Left renal pelvis (tissue), 4 donors: ENCODE results near the gene NLGN1. TPM values are rescaled to one million over a fixed set of nuclear protein-coding genes. Genes with fewer than 3 reads are reported as not detected.

Experiments
- DNase-seq, 4 donors: peaks; one replicate each; pipeline ENCODE4 v3.0.0-alpha.2; 2013; ENCODE audit warnings: low read depth in 4 of 4, low spot score in 3 of 4
- polyA plus RNA-seq, 4 donors: library from polyadenylated mRNA; unstranded; fragments of 120-200 nt; gene quantifications; one replicate each; pipeline ENCODE4 v1.2.1, GENCODE V29; 2013; ENCODE audit not compliant: insufficient read length in 4 of 4

Gene NLGN1
- polyA plus RNA-seq, 4 donors: 1.4 to 5.3 (median 3.7) TPM

- DNase-seq: no peak
These were observed 350.6 kb downstream of the NLGN1 start for GRCh38 chr3:173748105-173748504.

GRCh38 chr3:173750095-173750494, 352.6 kb downstream of the NLGN1 start:
- no peak for DNase-seq

- no peak for DNase-seq
These were observed 353.0 kb downstream of the NLGN1 start for GRCh38 chr3:173750591-173750990.

GRCh38 chr3:173753593-173753992, 356.0 kb downstream of the NLGN1 start:
- DNase-seq: no peak

GRCh38 chr3:173755161-173755560, 357.6 kb downstream of the NLGN1 start:
- DNase-seq: no peak

- DNase-seq: no peak
These were observed 363.6 kb downstream of the NLGN1 start for GRCh38 chr3:173761161-173761560.

GRCh38 chr3:173762501-173762900, 365.0 kb downstream of the NLGN1 start:
- DNase-seq: no peak

GRCh38 chr3:173770011-173770410, 372.5 kb downstream of the NLGN1 start:
- DNase-seq: no peak

GRCh38 chr3:173770796-173771573, 373.4 kb downstream of the NLGN1 start:
- no peak for DNase-seq

- no peak for DNase-seq
These were observed 376.3 kb downstream of the NLGN1 start for GRCh38 chr3:173773800-173774199.

- no peak for DNase-seq
These were observed 376.8 kb downstream of the NLGN1 start for GRCh38 chr3:173774294-173774693.

GRCh38 chr3:173778251-173778650, 380.7 kb downstream of the NLGN1 start:
- no peak for DNase-seq

- no peak for DNase-seq
These were observed 382.5 kb downstream of the NLGN1 start for GRCh38 chr3:173780067-173780466.

- no peak for DNase-seq
These were observed 387.5 kb downstream of the NLGN1 start for GRCh38 chr3:173785004-173785403.

GRCh38 chr3:173789530-173790162, 392.1 kb downstream of the NLGN1 start:
- no peak for DNase-seq

GRCh38 chr3:173793963-173794362, 396.4 kb downstream of the NLGN1 start:
- DNase-seq: no peak

GRCh38 chr3:173796405-173796804, 398.9 kb downstream of the NLGN1 start:
- no peak for DNase-seq

GRCh38 chr3:173796890-173797289, 399.3 kb downstream of the NLGN1 start:
- no peak for DNase-seq

- no peak for DNase-seq
These were observed 401.7 kb downstream of the NLGN1 start for GRCh38 chr3:173799060-173799816.

GRCh38 chr3:173800154-173800553, 402.6 kb downstream of the NLGN1 start:
- no peak for DNase-seq

- no peak for DNase-seq
These were observed 417.3 kb downstream of the NLGN1 start for GRCh38 chr3:173814809-173815208.

GRCh38 chr3:173819368-173819767, 421.8 kb downstream of the NLGN1 start:
- DNase-seq: no peak
